GM19372 (cell line): ENCODE results near the gene ZNF200.
"Not testable (repeated sequence)": the region's sequence is repeated elsewhere in the genome, so short reads cannot be mapped to it uniquely, and the experiment has no call there.

Experiments used
- ATAC-seq: cut with Tn5 transposase; IDR thresholded peaks from one replicate; pipeline ENCODE4 v1.9.1; 2021; ENCODE audit warnings: mild to moderate bottlenecking, low read depth, moderate library complexity; ENCODE audit not compliant: unreplicated experiment

Gene ZNF200

DNA sequence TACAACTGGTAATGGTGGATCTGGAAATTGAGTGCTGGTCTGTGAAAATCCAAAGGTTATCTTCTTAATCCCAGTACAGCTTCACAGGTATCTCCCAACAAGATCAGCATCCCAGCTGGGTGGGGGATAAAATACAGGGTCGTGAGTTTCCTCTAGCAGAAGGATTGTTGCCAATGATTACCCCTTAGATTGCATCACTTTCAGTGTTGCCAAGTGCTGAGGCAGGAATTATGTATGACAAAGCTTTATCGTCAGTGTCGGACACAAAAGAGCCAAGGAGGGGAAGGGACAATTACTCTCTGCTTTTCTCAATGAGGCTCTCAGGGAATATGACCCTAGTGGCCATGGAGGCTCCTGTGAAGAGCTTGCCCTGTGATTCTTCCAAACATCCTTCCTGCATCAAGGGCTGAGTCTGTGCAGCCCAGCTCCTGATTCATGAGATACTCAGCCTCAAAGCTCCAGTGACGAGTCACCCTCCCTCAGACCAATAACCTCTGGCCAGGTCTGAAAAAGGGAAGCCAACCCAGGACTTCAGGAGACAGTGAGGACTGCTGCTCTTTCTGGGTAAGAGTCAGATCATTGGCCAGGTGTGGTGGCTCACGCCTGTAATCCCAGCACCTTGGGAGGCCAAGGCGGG is 31.9 kb downstream of the ZNF200 start:
- ATAC-seq = no peak

DNA sequence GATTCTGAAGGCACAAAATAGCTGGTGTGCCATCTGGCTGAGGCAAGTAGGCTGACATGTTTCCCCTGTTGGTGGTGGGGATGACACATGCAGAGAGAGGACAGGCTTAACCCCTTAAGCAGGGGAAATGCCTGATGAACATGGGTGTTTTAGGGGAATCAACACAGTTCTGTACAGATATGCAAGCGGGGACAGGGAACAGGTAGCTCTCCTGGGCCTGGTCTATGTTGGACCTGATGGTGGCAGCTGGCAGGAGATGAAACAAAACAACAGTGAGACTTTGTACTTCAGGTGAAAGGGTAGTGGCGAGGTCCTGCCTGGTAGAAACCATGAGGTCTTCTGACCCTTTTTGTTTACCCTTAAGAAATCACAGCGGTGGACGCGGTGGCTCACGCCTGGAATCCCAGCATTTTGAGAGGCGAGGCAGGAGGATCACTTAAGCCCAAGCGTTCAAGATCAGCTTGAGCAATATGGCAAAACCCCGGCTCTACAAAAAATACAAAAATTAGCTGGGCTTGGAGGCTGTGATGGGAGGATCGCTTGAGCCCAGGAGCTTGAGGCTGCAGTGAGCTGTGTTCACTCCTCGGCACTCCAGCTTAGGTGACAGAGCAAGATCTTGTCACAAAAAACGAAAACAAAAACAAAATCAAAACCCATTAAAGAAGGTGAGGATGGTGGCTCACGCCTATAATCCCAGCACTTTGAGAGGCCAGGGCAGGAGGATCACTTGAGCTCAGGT is 36.5 kb downstream of the ZNF200 start:
- ATAC-seq = no peak

DNA sequence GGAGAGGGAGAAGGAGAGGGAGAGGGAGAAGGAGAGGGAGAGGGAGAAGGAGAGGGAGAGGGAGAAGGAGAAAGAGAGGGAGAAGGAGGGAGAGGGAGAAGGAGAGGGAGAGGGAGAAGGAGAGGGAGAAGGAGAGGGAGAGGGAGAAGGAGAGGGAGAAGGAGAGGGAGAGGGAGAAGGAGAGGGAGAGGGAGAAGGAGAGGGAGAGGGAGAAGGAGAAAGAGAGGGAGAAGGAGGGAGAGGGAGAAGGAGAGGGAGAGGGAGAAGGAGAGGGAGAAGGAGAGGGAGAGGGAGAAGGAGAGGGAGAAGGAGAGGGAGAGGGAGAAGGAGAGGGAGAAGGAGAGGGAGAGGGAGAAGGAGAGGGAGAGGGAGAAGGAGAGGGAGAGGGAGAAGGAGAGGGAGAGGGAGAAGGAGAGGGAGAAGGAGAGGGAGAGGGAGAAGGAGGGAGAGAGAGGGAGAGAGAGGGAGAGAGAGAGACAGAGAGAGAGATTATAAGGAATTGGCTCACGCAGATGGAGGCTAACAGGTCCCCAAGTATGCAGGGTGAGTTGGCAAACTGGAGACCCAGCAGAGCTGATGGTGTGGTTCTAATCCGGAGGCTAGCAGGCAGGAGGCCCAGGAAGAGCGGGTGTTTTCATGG is 37.1 kb downstream of the ZNF200 start:
- ATAC-seq = not testable (repeated sequence)

DNA sequence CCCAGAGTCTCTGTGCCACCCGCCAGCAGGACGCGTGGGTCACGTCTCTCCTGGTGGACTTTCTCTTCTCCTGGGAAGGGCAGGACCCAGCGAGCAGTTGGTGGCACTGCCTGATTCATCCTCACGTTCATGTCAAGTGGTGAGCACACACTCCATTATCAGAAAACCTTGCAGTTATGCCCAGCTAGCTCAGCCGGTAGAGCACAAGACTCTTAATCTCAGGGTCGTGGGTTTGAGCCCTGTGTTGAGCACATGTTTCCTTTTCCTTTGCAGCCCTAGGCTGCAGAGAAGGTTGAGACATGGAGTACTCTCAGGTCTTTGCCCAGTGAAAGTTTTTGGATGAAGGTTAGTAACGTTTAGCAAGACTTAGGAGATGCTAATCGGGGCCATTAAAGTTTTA is 39.0 kb downstream of the ZNF200 start:
- ATAC-seq = no peak

DNA sequence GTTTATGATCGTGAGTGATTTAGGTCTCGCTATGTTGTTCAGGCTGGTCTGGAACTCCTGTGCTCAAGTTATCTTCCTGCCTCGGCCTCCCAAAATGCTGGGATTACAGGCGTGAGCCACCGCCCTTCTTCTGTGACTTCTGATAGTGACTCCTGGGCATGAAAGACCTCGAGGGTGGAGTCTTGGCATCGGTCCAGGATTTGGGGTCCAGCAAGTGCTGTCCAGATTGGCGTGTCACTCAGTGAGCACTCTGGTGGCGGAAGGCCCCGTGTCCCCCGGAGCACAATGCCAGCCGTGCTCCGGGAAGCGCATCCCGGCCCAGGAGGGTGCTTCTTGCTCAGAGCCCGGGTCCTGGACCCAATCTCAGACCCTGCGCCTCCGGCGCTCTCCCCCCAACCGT is 40.2 kb downstream of the ZNF200 start:
- no peak for ATAC-seq

DNA sequence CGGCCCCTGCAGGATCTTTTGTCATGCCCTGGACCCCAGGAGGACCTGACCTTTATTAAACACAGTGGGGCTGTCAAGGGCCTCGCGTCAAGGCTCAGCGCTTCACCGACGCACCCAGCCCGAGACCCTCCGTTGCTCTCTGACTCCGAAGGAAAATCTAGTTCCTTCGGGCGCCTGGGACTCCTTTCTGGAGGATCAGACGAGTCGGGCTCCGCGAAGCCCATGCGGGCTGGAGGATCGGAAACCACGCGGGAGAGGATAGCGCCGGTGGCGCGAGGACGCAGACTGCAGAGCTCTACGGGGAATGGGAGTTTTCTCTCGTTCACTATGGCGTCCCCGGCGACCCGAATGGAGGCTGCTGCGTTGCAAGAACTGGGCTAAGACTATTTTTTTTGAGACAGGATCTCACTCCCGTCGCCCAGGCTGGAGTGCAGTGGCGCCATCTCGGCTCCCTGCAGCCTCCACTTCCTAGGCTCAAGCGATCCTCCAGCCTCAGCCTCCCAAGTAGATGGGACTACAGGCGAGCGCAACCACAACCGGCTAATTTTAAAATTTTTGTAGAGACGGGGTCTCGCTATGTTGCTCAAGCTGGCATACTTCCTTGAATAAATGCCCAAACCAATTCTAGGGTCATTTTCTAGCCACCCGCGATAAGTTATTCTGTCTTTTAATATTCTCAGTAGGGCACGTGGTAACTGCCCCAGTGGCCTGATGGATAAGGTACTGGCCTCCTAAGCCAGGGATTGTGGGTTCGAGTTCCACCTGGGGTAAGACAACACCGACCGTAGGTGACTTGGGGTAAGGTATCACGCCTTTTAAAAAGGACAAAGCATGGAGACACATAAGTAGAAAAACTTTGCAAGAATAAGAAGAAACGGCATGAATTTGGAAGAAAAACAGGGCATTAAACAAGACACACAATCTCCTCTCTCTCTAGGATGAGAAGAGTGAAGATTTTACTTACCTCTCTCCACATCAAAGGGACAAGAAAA is 41.4 kb downstream of the ZNF200 start:
- ATAC-seq = no peak

DNA sequence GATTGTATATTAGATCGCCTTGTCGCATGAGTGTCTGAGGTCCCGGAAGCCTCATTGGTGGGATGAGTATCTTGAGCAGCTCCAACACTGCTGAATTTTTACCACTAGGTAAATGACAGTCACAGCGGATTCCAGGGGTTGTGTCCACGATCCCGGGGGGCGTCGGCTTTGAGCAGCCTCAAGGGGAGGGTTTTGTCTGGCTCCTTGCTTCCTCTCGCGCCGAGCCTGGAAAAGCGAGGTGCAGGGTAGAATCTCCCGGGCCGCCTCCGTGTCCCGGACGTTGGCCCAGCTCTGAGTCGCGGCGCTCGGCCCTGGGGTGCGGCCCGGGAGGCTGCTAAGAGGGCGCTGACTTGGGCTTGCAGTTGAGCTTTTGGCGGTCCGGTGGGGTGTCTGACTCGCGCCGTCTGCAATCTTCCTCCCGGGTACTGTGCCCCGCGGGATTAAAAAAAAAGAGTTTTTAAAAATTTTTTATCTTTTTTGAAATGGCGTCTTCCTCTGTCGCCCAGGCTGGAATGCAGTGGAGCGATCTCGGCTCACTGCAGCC is 42.4 kb downstream of the ZNF200 start:
- ATAC-seq = no peak

DNA sequence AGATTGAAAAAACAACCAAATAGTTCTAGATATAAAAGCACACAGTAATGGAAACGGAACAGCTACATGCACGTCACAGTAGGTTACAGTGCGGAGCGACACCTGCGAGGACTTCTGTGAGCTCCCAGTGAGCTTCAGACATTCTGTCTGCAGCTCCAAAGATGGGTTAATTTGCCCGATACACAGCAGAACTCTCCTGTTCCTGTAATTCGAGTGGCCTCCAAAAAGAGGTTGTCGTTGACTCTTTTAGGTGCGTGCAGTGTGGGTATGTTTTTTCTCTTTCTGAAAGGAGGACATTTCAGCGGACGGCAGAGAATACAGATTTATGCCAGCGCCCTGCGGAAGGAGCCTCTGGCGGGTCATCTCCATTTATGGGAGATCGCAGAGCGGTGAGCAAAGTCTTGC is 44.0 kb downstream of the ZNF200 start:
- no peak for ATAC-seq

DNA sequence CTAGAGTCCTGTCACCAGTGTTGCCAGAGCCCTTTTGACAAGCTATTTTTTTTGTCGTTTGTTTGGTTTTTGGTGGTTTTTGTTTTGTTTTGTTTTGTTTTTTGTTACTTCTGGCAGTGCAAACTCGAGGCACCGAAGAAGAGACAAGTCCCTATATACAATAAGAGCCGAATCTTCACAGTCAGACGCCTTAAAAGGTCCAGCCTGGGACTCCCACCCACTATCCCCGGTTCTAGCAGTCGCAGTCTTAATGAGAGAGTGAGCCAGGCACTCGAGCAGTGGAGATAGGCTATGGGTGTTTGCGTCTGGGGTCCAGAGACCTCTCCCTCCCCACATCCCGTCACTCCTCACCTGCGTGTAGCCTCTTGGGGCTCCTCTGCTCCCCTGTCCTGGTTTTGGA is 45.1 kb downstream of the ZNF200 start:
- ATAC-seq = no peak

DNA sequence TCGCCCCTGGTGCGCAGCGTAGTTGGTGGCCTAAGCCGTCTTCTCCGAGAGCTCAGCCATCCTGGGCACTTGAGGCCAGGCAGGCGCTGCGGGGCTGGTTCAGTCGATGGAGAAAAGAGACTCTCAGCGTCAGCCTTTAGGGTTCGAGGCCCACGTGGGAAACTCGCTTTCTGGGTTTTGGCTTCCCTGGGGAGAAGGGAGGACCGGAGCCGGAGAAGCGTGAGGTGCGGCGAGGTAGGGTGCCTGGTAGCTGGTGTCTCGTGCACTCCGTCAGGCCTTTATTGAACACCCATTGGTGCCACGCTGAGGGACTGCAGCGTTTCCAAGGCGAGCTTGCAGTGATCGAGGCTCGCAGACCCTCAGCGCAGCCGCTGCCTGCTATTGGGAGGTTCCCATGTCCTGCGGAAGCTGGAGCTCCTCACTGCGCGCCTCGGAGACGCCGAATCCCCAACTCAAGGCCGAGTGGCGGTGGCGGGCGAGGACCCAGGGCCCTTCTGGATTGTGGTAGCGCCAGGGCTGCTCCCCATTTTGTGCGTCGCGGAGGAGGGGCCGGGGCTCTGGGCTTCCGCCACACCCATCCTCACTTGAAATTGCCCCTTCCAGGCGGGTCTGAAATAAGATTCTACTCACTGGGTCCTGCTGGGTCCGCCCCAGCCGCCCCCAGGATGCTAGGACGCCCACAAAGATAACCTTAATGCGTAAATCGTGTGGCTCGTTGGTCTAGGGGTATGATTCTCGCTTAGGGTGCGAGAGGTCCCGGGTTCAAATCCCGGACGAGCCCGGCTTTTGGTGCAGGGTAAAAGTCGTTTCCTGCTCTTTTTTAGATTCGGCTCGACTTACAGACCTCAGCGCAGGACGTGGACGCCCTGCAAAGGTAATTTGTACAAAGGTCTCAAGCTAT is 45.8 kb downstream of the ZNF200 start:
- ATAC-seq = no peak

DNA sequence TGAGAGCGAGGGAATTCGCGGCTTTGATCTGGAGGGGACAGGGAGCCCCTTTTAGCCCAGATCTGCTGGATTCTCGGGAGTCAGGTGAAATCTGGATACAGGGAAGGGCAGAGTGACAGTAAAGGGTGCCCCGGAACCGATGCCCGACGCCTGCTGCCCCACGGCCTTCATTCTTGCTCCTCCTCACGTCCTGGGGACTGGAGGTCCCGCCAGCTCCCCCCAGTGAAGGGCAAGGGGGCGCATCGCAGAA is 46.4 kb downstream of the ZNF200 start:
- ATAC-seq = no peak

DNA sequence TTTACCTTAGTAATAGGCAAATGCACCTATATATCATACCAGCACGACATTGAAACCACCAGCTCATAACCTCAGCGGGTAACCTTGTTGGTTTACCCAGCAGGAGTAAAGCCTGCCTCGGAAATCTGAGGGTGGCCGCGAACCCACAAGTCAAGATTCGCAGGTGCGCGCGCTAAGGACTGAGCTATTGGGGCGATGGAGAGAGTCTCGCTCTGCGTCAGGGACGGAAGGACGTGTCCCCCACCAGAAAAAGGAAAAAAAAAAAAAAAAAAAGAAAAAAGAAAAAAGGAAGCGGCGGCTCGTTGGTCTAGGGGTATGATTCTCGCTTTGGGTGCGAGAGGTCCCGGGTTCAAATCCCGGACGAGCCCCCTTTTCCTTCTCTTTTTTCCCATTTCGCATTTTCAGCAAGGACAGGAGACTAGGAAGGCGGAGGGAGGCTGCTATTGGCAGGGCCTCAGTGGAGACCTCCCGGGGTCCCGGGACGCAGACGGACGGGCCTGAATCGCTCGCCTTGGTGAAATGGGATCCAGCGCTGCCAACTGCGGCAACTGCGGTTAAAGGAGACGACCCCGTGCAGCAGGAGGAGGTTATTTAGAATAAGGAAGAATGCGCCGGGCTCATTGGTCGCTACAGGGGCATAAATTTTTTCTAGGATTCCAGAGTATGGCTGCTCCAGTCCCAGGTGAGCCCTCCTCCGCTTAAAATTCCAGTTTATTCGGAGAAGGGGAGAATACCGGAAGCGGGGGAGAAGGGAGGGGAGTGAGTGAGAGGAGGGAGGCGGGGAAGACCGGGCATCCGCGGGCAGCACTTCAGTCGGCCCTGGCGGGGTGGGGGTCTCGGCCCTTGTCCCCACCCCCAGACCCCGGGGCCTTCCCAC is 46.9 kb downstream of the ZNF200 start, which contains the start of gene OR1F1:
Gene OR1F1 (plus strand): TSS at position 407 of the 877 bp plus-strand sequence.
- ATAC-seq = no peak

DNA sequence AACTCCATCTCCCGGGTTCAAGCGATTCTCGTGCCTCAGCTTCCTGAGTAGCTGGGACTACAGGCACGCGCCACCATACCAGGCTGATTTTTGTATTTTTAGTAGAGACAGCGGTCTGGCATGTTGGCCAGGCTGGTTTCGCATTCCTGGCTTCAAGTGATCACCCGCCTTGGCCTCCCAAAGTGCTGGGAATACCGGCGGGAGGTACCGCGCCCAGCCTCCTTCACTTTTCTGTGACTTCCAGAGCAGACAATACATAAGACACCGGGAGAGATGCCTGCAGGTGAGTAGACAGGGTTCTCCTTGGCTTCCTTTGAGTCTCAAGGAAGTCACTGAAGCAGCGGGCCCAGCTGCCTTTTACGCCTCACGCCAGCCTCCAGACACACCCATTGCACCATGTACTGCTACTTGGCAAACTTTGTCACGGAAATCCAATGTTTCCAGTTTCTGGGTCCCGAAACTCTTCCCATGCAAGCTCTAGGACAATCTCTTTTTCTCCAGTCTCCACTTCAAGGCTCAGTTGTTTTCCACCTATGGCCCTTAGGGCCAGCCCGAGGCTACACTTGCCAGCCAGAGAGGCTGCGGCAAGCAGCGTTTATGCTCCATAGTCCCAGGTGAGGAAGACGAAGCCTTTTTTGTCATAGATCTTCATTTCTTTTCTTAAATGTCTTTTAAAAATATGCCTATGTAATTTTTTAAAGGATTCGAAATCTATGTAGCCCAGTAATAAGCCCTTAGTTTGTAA is 47.8 kb downstream of the ZNF200 start:
- no peak for ATAC-seq

DNA sequence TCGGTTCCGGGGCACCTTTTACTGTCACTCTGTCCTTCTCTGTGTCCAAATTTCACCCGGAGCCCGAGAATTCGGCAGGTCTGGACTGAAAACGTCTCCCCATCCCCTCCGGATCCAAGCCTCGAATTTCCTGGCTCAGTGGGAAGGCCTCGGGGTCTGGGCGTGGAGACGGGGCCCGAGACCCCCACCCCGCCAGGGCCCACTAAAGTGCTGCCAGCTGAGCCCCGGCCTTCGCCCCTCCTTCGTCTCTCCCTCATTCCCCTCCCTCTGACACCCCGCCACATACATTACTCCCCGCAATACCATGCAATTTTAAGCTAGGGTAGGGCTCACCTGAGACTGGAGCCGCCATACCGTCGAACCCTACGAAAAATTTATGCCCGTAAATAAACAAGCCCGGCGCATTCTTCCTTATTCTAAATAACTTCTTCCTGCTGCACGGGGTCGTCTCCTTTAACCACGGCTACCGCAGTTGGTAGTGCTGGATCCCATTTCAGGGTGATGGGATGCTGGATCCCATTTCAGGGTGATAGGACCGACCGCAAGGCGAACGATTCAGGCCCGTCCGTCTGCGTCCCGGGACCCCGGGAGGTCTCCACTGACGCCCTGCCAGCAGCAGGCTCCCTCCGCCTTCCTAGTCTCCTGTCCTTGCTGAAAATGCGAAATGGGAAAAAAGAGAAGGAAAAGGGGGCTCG is 51.4 kb downstream of the ZNF200 start:
- ATAC-seq = no peak

DNA sequence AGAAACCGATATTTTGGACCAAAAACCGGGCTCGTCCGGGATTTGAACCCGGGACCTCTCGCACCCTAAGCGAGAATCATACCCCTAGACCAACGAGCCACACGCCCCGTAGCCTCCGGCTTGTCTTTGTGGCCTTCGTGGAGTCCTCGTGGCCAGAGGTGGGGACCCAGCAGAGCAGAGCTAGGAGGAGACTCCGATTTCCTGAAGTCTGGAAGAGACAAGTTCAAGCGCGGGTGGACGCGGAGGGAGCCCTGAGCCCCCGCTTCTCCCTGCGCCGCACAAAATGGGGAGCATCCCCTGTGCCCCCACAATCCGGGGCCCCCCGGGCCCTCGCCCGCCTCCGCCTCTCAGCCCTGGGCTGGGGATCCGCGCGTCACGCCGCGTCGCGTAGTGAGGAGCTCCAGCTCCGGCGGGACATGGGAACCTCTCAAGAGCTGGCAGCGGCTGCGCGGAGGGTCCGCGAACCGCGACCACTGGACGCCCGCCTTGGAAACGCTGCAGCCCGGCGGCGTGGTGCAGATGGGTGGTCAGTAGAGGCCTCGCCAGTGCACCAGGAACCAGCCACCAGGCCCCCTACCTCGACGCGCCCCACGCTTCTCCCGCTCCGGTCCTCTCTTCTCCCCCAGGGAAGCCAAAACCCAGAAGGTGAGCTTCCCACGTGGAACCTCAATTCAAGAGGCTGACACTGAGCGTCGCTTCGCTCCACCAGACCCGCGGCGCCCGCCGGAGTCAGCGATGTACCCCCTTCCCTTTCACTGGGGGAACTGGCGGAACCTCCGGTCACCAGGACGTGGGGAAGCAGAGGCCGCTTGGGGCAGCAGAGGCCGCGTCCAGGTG is 52.1 kb downstream of the ZNF200 start:
- no peak for ATAC-seq

DNA sequence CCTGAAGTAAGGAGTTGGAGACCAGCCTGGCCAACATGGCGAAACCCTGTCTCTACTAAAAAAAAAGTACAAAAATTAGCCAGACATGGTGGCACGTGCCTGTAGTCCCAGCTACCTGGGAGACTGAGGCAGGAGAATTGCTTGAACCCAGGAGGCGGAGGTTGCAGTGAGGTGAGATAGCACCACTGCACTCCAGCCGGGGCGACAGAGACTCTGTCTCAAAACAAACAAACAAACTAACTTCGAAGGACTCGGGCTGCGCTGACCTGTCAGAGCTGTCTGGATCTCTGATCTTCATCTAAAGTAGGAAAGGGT is 52.7 kb downstream of the ZNF200 start:
- ATAC-seq = not testable (repeated sequence)

DNA sequence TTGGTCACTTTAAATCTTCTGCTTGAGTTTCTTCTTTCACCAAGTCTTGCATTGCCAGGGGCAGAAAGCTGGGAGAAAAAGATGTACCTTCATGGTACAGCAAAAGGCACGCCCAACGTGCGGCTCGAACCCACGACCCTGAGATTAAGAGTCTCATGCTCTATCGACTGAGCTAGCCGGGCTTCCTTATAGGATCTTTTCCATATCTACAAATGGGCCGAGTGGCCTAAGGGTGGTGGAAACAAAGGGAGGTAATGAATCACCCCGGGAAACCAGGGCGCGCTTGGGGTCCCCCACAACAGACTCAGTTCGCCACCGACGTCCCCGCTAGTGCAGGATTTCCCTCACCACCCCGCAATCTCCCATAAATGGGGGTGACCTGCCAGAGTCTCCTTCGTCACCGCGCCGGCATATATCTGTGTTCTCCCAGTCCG is 54.5 kb downstream of the ZNF200 start:
- ATAC-seq = no peak
